Esophagus squamous epithelium (tissue), 4 donors: ENCODE data around the gene TTC6.

Experiments
- POLR2A ChIP-seq, 4 donors: fragments of 450-650 bp; IDR thresholded peaks; one replicate each; pipeline ENCODE4 v1.6.1; 2017; ENCODE audit warnings: antibody characterized with exemption in 4 of 4, mild to moderate bottlenecking in 4 of 4, moderate library complexity in 3 of 4
- TF ChIP-seq, protein P1 (sequence below), 6 experiments: fragments of 450-650 bp in 4 of 6; fragments of 200-600 bp in 2 of 6; sonication (generic) in 2 of 6; IDR thresholded peaks; one replicate each; pipeline ENCODE4 v1.5.1; 2016 to 2019; ENCODE audit warnings: antibody characterized with exemption in 6 of 6, mild to moderate bottlenecking in 4 of 6, moderate library complexity in 4 of 6

DNA sequence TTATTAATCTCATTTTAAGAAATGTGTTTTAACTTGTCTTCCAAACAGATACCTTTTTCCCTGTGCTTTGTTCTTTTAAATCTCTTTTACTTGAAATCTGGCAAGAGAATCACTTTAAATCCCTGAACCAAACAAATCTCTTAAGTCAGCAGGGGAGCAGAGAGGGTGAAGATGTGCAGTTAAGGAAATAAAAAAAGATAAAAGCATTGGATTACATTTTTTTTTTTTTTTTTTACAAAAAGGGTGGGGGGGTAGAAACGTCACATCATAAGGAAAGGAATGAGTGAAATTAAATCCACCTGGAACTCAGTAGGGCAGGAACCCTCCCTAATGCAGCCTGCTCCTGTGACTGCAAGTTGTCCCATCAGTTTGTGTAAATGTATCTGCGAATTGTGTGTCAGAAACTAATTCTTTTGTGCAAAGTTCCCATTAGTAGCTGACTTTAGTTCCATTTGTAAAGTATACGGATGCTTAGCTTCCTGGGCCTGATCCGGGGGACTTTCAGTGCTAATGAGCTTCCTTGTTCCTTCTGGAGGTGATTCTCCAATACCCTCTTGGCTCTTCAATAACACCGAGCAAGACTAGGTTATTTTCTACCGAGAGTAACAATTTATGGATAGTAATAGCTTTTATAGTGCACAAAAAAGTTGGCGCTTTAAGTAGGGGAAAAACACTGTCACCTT lies 1.5 kb downstream of the TTC6 start:
- TF ChIP-seq, protein P1, sequence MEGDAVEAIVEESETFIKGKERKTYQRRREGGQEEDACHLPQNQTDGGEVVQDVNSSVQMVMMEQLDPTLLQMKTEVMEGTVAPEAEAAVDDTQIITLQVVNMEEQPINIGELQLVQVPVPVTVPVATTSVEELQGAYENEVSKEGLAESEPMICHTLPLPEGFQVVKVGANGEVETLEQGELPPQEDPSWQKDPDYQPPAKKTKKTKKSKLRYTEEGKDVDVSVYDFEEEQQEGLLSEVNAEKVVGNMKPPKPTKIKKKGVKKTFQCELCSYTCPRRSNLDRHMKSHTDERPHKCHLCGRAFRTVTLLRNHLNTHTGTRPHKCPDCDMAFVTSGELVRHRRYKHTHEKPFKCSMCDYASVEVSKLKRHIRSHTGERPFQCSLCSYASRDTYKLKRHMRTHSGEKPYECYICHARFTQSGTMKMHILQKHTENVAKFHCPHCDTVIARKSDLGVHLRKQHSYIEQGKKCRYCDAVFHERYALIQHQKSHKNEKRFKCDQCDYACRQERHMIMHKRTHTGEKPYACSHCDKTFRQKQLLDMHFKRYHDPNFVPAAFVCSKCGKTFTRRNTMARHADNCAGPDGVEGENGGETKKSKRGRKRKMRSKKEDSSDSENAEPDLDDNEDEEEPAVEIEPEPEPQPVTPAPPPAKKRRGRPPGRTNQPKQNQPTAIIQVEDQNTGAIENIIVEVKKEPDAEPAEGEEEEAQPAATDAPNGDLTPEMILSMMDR (IDR thresholded peaks at IDR 0.05) = no peak
- TF ChIP-seq POLR2A (IDR thresholded peaks at IDR 0.05) = no peak
